Fibroblast of mammary gland (primary cell): ENCODE measurements around the gene TRANK1.
A peak's percentile ranks its signal among the peaks of the same experiment; 100 is the strongest.
"Not testable (repeated sequence)": the region's sequence is repeated elsewhere in the genome, so short reads cannot be mapped to it uniquely, and the experiment has no call there.

Experiments
- DNase-seq: peaks from one replicate; pipeline ENCODE4 v3.0.0-alpha.2; 2010; ENCODE audit warnings: low read depth
- H3K4me3 ChIP-seq: 2 replicates; pipeline ENCODE4 v1.5.1; 2011; ENCODE audit warnings: low read depth, mild to moderate bottlenecking, low read length, moderate library complexity; ENCODE audit not compliant: control insufficient read depth
- TF ChIP-seq, protein P1 (sequence below): conservative IDR thresholded peaks from 2 replicates; pipeline ENCODE4 v1.5.1; 2011; ENCODE audit warnings: low read depth, low read length, inconsistent platforms; ENCODE audit not compliant: control insufficient read depth, insufficient read depth

The TRANK1 gene

DNA sequence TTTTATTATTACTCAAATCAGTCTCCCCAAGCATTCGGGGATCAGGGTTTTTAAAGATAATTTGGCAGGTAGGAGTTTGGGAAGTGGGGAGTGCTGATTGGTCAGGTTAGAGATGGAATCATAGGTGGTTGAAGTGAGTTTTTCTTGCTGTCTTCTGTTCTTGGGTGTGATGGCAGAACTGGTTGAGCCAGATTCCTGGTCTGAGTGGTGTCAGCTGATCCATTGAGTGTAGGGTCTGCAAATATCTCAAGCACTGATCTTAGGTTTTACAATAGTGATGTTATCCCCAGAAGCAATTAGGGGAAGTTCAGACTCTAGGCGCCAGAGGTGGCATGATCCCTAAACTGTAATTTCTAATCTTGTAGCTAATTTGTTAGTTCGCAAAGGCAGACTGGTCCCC, 20.6 kb upstream of the TRANK1 start:
- TF ChIP-seq, protein P1, sequence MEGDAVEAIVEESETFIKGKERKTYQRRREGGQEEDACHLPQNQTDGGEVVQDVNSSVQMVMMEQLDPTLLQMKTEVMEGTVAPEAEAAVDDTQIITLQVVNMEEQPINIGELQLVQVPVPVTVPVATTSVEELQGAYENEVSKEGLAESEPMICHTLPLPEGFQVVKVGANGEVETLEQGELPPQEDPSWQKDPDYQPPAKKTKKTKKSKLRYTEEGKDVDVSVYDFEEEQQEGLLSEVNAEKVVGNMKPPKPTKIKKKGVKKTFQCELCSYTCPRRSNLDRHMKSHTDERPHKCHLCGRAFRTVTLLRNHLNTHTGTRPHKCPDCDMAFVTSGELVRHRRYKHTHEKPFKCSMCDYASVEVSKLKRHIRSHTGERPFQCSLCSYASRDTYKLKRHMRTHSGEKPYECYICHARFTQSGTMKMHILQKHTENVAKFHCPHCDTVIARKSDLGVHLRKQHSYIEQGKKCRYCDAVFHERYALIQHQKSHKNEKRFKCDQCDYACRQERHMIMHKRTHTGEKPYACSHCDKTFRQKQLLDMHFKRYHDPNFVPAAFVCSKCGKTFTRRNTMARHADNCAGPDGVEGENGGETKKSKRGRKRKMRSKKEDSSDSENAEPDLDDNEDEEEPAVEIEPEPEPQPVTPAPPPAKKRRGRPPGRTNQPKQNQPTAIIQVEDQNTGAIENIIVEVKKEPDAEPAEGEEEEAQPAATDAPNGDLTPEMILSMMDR = no peak
- no peak for DNase-seq
- no peak overlapping the region for H3K4me3 ChIP-seq

DNA sequence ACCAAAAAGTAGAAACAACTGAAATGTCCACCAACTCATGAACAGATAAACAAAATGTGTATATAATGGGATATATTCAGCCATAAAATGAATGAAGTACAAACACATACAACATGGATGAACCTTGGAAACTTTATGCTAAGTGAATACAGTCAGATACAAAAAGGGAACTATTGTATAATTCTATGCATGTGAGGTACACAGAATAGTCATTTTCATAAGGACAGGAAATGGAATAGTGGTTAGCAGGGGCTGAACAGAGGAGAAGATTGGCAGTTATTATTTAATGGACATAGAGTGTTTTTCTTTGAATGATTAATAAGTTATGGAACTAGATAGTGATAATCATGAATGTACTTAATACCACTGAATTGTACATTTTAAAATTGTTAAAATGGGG, 20.0 kb upstream of the TRANK1 start:
- TF ChIP-seq, protein P1 = no peak
- no peak for DNase-seq
- H3K4me3 ChIP-seq = no peak overlapping the region

DNA sequence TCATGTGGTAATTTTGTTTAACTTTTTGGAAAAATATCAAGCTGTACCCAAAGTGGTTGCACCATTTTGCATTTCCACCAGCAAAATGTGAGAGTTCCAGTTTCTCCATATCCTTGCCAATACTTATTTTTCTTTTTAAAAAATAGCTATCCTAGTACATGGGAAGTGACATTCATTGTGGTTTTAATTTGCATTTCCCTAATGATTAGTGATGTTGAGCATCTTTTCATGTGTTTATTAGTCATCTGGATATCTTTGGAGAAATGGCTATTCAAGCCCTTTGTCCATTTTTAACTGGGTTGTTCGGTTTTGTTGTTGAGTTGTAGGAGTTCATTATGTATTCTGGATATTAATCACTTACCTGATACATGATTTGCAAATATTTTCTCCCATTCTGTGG, 19.5 kb upstream of the TRANK1 start:
- TF ChIP-seq, protein P1 = no peak
- DNase-seq = no peak
- no peak overlapping the region for H3K4me3 ChIP-seq

DNA sequence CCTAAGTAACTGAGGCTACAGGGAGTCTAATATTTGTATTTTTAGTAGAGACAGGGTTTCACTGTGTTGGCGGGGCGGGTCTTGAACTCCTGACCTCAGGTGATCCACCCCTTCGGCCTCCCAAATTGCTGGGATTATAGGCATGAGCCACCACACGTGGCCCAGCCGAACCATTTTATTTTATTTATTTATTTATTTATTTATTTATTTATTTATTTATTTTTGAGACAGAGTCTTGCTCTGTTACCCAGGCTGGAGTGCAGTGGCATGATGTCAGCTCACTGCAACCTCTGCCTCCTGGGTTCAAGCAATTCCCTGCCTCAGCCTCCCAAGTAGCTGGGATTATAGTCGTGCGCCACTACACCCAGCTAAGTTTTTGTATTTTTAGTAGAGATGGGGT, 18.2 kb upstream of the TRANK1 start:
- not testable (repeated sequence) for DNase-seq

DNA sequence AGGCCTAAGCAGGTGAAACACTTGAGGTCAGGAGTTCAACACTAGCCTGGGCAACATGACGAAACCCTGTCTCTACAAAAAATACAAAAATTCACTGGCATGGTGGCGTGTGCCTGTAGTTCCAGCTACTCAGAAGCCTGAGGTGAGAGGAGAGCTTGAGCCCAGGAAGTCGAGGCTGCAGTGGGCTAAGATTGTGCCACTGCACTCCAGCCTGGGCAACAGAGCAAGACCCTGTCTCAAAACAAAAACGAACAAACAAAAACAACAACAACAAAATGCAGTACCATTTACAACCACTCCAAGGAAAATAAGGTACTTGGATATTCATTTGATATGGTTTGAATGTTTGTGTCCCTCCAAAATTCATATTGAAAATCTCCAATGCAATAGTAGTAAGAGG, 15.6 kb upstream of the TRANK1 start:
- TF ChIP-seq, protein P1 = no peak

More for the DNA sequence above, 18.2 kb upstream of the TRANK1 start:
- not testable (repeated sequence) for H3K4me3 ChIP-seq

DNA sequence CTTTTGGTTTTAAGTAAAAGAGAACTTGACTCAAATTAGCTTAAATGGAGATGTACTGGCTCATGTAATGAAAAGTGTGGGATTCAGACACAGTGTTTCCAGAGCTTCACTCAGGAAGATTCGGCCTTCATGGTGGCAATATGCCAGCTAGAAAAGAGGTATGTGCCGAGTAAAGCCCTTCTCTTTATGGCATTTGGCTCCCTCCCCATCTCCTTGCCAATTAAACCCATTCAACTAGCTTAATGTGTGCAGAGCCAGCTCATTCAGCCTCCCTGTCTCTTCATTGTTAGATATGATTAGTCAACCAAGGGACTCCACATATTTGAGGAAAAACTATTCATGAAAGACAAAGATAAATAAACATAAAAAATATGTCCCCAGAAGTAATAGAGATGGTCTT, 15.0 kb upstream of the TRANK1 start:
- TF ChIP-seq, protein P1 = no peak
- H3K4me3 ChIP-seq = no peak overlapping the region
- no peak for DNase-seq

More for the DNA sequence above, 15.6 kb upstream of the TRANK1 start:
- DNase-seq = no peak
- H3K4me3 ChIP-seq = no peak overlapping the region

DNA sequence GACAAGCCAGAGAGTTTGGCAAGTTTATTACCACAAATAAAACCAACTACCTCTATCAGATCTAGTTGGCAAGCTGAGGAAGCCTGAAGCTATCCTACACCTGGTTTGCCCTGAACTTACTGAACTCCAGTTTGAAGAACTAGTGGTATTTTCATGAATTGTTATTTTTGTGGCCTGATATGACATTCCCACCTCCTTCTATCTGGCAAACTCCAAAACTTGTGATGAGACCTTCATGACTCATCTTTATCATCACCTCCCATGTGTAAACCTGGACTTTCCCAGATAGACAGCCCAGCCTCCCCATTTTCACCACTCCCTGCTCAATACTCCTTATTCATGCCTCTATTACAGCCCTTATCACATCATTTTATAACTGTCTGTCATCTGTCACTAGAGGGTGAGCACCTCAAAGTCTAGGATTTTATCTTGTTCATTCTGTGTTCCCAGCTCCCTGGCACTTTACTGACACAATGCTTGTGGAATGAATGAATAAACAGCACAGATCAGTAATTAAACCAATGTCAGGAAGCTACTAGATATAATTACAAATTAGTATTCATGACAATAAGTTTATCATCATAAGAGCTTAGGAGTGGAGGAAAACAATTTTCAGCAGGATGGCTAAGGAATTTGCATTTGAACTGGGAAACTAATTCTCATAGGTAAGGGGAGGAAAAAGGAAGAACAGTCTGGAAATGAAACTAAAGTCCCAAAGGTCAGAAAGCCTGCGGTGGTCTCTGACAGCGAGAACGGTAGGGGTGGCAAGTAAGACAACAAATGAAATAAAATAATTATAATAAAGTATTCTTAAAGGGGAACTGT, 13.2 kb upstream of the TRANK1 start:
- TF ChIP-seq, protein P1 = no peak
- H3K4me3 ChIP-seq = no peak overlapping the region
- peak; percentile 71 for DNase-seq
